H1 (cell line): Measurements from ENCODE around the gene LGALS12. TPM values are rescaled to one million over a fixed set of nuclear protein-coding genes. Genes with fewer than 3 reads are reported as not detected.

ENCODE experiments used
- CTCF ChIA-PET: fragments of 300-600 bp; sonication (Branson Sonifier 250); formaldehyde crosslinking; loops from one replicate; lab custom pipeline; 2021; ENCODE audit not compliant: partially characterized antibody; lab: Charles Lee
- POLR2A ChIA-PET: fragments of 300-600 bp; sonication (Branson Sonifier 250); formaldehyde crosslinking; loops from one replicate; lab custom pipeline; 2021; ENCODE audit warnings: inconsistent platforms; ENCODE audit not compliant: partially characterized antibody; lab: Charles Lee
- DNase-seq, 2 experiments: peaks; one replicate each; pipeline versions ENCODE4 v3.0.0 to v3.0.0-alpha.2; 2010 to 2022; ENCODE audit warnings: low spot score in 2 of 2, low read depth in 1 of 2, mixed read lengths in 1 of 2
- FAIRE-seq: peaks from 2 replicates; lab custom pipeline; 2011; peaks lifted over from hg19 to GRCh38; lab: Jason Lieb, UNC
- H2AFZ ChIP-seq: 2 replicates; pipeline ENCODE4 v1.8.1; 2012; ENCODE audit warnings: low read length, inconsistent platforms
- H2AK5ac ChIP-seq: 2 replicates; pipeline ENCODE4 v1.6.1; 2013; ENCODE audit warnings: low read depth, low read length
- H2BK120ac ChIP-seq: replicated peaks from 2 replicates; pipeline ENCODE3; 2013; ENCODE audit warnings: low read depth, low read length, inconsistent platforms
- H2BK12ac ChIP-seq: 2 replicates; pipeline ENCODE4 v1.6.1; 2013; ENCODE audit warnings: low read depth, low read length
- H2BK15ac ChIP-seq: 2 replicates; pipeline ENCODE4 v1.6.1; 2013; ENCODE audit warnings: low read length
- H2BK20ac ChIP-seq: 2 replicates; pipeline ENCODE4 v1.6.1; 2013; ENCODE audit warnings: low read length
- H2BK5ac ChIP-seq: 2 replicates; pipeline ENCODE4 v1.6.1; 2013; ENCODE audit warnings: low read depth, low read length
- H3K14ac ChIP-seq: 2 replicates; pipeline ENCODE4 v1.6.1; 2013; ENCODE audit warnings: inconsistent platforms; ENCODE audit not compliant: insufficient read length
- H3K18ac ChIP-seq: 2 replicates; pipeline ENCODE4 v1.6.1; 2013; ENCODE audit warnings: low read length; ENCODE audit errors: extremely low read depth
- H3K23ac ChIP-seq: 2 replicates; pipeline ENCODE4 v1.6.1; 2013; ENCODE audit warnings: inconsistent platforms; ENCODE audit not compliant: insufficient read length
- H3K23me2 ChIP-seq: 2 replicates; pipeline ENCODE4 v1.6.1; 2013; ENCODE audit warnings: low read depth, low read length
- H3K27ac ChIP-seq: 2 replicates; pipeline ENCODE4 v1.6.1; 2011; ENCODE audit warnings: low read depth, low read length, inconsistent platforms
- H3K27me3 ChIP-seq, 4 experiments: replicated peaks in 1 of 4; 1 replicate in 1 of 4; 2 replicates in 3 of 4; pipeline versions ENCODE4 v1.6.1 to v1.8.1; 2011 to 2013; ENCODE audit warnings: low read length in 3 of 4, mild to moderate bottlenecking in 3 of 4, inconsistent platforms in 2 of 4, mixed read lengths in 2 of 4, moderate library complexity in 1 of 4; ENCODE audit not compliant: control insufficient read depth in 3 of 4, insufficient read depth in 3 of 4; ENCODE audit errors: extremely low read depth in 1 of 4
- H3K36me3 ChIP-seq, 4 experiments: 2 replicates each; pipeline versions ENCODE4 v1.6.1 to v1.8.1; 2011 to 2013; ENCODE audit warnings: mild to moderate bottlenecking in 4 of 4, low read length in 3 of 4, moderate library complexity in 2 of 4, control low read depth in 1 of 4, inconsistent platforms in 1 of 4; ENCODE audit not compliant: insufficient read depth in 4 of 4, control insufficient read depth in 2 of 4
- H3K4ac ChIP-seq: replicated peaks from 2 replicates; pipeline ENCODE3; 2013; ENCODE audit warnings: low read length, low read depth, mixed read lengths, inconsistent platforms; ENCODE audit not compliant: insufficient read length
- H3K4me1 ChIP-seq, 4 experiments: replicated peaks in 1 of 4; 1 replicate in 1 of 4; 2 replicates in 3 of 4; pipeline versions ENCODE4 v1.6.1 to v1.8.1; 2011 to 2013; ENCODE audit warnings: low read length in 3 of 4, inconsistent platforms in 2 of 4, mixed read lengths in 1 of 4; ENCODE audit not compliant: insufficient read depth in 4 of 4, control insufficient read depth in 3 of 4
- H3K4me2 ChIP-seq, 2 experiments: 2 replicates each; pipeline versions ENCODE4 v1.6.1 to v1.8.1; 2011 to 2013; ENCODE audit warnings: low read depth in 2 of 2, low read length in 2 of 2, control low read depth in 1 of 2, inconsistent platforms in 1 of 2, mild to moderate bottlenecking in 1 of 2; ENCODE audit not compliant: insufficient read depth in 1 of 2
- H3K4me3 ChIP-seq, 4 experiments: fragments of 200-600, 300-600 bp in 1 of 4; sonication (generic), shearing (Covaris generic), sonication (Bioruptor Twin) in 1 of 4; 2 replicates each; pipeline versions ENCODE4 v1.5.1 to v1.8.1; 2011 to 2016; ENCODE audit warnings: low read length in 4 of 4, low read depth in 3 of 4, control low read depth in 2 of 4, inconsistent platforms in 2 of 4, mild to moderate bottlenecking in 2 of 4, mixed read lengths in 1 of 4, moderate library complexity in 1 of 4; ENCODE audit not compliant: insufficient read depth in 2 of 4; ENCODE audit errors: extremely low read depth in 1 of 4
- H3K56ac ChIP-seq: replicated peaks from 2 replicates; pipeline ENCODE3; 2013; ENCODE audit warnings: low read depth, mild to moderate bottlenecking, mixed read lengths, low read length, inconsistent platforms; ENCODE audit not compliant: insufficient read length
- H3K79me1 ChIP-seq: 2 replicates; pipeline ENCODE4 v1.6.1; 2013; ENCODE audit warnings: low read depth, low read length, control low read depth
- H3K79me2 ChIP-seq, 2 experiments: 2 replicates each; pipeline versions ENCODE4 v1.6.1 to v1.8.1; 2012 to 2013; ENCODE audit warnings: low read length in 2 of 2, mild to moderate bottlenecking in 2 of 2, inconsistent platforms in 1 of 2; ENCODE audit not compliant: insufficient read depth in 2 of 2, control insufficient read depth in 1 of 2
- H3K9ac ChIP-seq, 4 experiments: replicated peaks in 1 of 4; 1 replicate in 1 of 4; 2 replicates in 3 of 4; pipeline versions ENCODE4 v1.6.1 to v1.8.1; 2011 to 2013; ENCODE audit warnings: low read depth in 3 of 4, low read length in 3 of 4, control low read depth in 2 of 4, mild to moderate bottlenecking in 2 of 4, moderate library complexity in 2 of 4, inconsistent platforms in 1 of 4; ENCODE audit errors: extremely low read depth in 1 of 4
- H3K9me3 ChIP-seq, 2 experiments: 2 replicates each; pipeline versions ENCODE4 v1.6.1 to v1.8.1; 2012 to 2013; ENCODE audit warnings: mild to moderate bottlenecking in 2 of 2, moderate library complexity in 2 of 2, control low read depth in 1 of 2, inconsistent platforms in 1 of 2, low read depth in 1 of 2, low read length in 1 of 2, mixed read lengths in 1 of 2; ENCODE audit not compliant: insufficient read depth in 2 of 2
- H4K20me1 ChIP-seq, 2 experiments: replicated peaks in 1 of 2; 2 replicates each; pipeline versions ENCODE3 to v1.8.1; 2011 to 2013; ENCODE audit warnings: inconsistent platforms in 2 of 2, low read length in 2 of 2, mild to moderate bottlenecking in 1 of 2; ENCODE audit not compliant: insufficient read depth in 2 of 2, control insufficient read depth in 1 of 2
- H4K5ac ChIP-seq: 2 replicates; pipeline ENCODE4 v1.6.1; 2013; ENCODE audit warnings: low read length, low read depth, mixed read lengths, inconsistent platforms; ENCODE audit not compliant: insufficient read length
- H4K8ac ChIP-seq: 2 replicates; pipeline ENCODE4 v1.8.0; 2013; ENCODE audit warnings: mild to moderate bottlenecking, moderate library complexity, low read length, inconsistent platforms; ENCODE audit not compliant: insufficient read depth; ENCODE audit errors: extremely low read depth
- H4K91ac ChIP-seq: replicated peaks from 2 replicates; pipeline ENCODE3; 2013; ENCODE audit warnings: low read length, mixed read lengths, inconsistent platforms; ENCODE audit not compliant: insufficient read length
- BCL11A ChIP-seq, 2 experiments: IDR thresholded peaks; one replicate each; pipeline ENCODE4 v1.6.1; 2011; ENCODE audit warnings: low read depth in 2 of 2, low read length in 2 of 2, mild to moderate bottlenecking in 2 of 2
- BRCA1 ChIP-seq: IDR thresholded peaks from 2 replicates; pipeline ENCODE4 v1.6.1; 2012; ENCODE audit warnings: low read depth, low read length, improper control_type of control experiment
- CBX8 ChIP-seq: fragments of 300-800, 300-1000 bp; sonication (generic); IDR thresholded peaks from 2 replicates; pipeline ENCODE4 v1.7.1; 2016; ENCODE audit warnings: low read depth, low read length, borderline replicate concordance
- FOSL1 ChIP-seq: IDR thresholded peaks from 2 replicates; pipeline ENCODE4 v1.6.1; 2011; ENCODE audit warnings: mild to moderate bottlenecking, low read depth, low read length, moderate library complexity; ENCODE audit not compliant: insufficient read depth
- MAX ChIP-seq: IDR thresholded peaks from 2 replicates; pipeline ENCODE4 v1.6.1; 2012; ENCODE audit warnings: inconsistent platforms
- NANOG ChIP-seq: IDR thresholded peaks from 2 replicates; pipeline ENCODE4 v1.6.1; 2011; ENCODE audit warnings: low read length, low read depth, mild to moderate bottlenecking, inconsistent platforms; ENCODE audit not compliant: insufficient read depth, poor library complexity, severe bottlenecking
- RFX5 ChIP-seq: IDR thresholded peaks from 2 replicates; pipeline ENCODE4 v1.6.1; 2011; ENCODE audit warnings: low read depth, low read length, improper control_type of control experiment, borderline replicate concordance
- SIRT6 ChIP-seq: IDR thresholded peaks from one replicate; pipeline ENCODE4 v1.7.1; 2012; ENCODE audit warnings: low read length, inconsistent platforms
- SP2 ChIP-seq: IDR thresholded peaks from 2 replicates; pipeline ENCODE4 v1.6.1; 2012; ENCODE audit warnings: mild to moderate bottlenecking, low read length, inconsistent platforms
- SP4 ChIP-seq: IDR thresholded peaks from 2 replicates; pipeline ENCODE4 v1.6.1; 2012; ENCODE audit warnings: low read length, inconsistent platforms
- TAF7 ChIP-seq: optimal IDR thresholded peaks from 2 replicates; pipeline ENCODE3; 2011; ENCODE audit warnings: low read depth, mild to moderate bottlenecking, inconsistent platforms, low read length, moderate library complexity, borderline replicate concordance
- TBP ChIP-seq: IDR thresholded peaks from 2 replicates; pipeline ENCODE4 v1.6.1; 2011; ENCODE audit warnings: low read depth, low read length, improper control_type of control experiment
- TEAD4 ChIP-seq: IDR thresholded peaks from 2 replicates; pipeline ENCODE4 v1.6.1; 2012; ENCODE audit warnings: low read depth, low read length, inconsistent platforms, mixed read lengths
- WGBS, 2 experiments: shearing (Covaris generic) in 1 of 2; methylation state at CpG; one replicate each; pipeline versions ENCODE4 v1.1.6 to v1.1.7; 2013 to 2015; ENCODE audit warnings: low lambda C conversion rate in 2 of 2, mixed read lengths in 2 of 2, inconsistent platforms in 1 of 2, low coverage in 1 of 2, missing lambda C conversion rate in 1 of 2; ENCODE audit not compliant: insufficient replicate concordance in 2 of 2, insufficient coverage in 1 of 2, insufficient read length in 1 of 2; ENCODE audit errors: extremely low coverage in 1 of 2, missing lambda C conversion rate in 1 of 2; 5-methylcytosine and 5-hydroxymethylcytosine counted together
- polyA plus RNA-seq, 7 experiments: library from polyadenylated mRNA; depleted of rRNA in 3 of 7; stranded (reverse) in 5 of 7; unstranded in 2 of 7; fragments of >200 nt in 5 of 7; fragments of 200-250 nt in 2 of 7; gene quantifications; 1 replicate in 5 of 7; 2 replicates in 1 of 7; 4 replicates in 1 of 7; pipeline versions ENCODE4 v1.2.1 to v1.2.3, GENCODE V29; 2011 to 2013; ENCODE audit warnings: missing spikeins in 2 of 7, mixed read lengths in 2 of 7
- total RNA-seq: library from RNA; stranded (reverse); fragmentation: NEBNext Ultra II Directional; extraction: Animal tissue kit (Norgen Biotek cat#: 25700); gene quantifications from 2 replicates; pipeline ENCODE4 v1.2.1, GENCODE V29; 2021

The LGALS12 gene
- total and polyA plus RNA-seq, 2 of the 8 experiments (the other 6 are each of a cell fraction or from before 2014, with no cell fraction given) = 1.6 to 2.9 TPM

GRCh38 chr11:63511048-63511748 is 5.3 kb downstream of the LGALS12 start:
- H3K27ac ChIP-seq = no peak overlapping the region
- peak overlapping the region; percentile 9 for H2BK120ac ChIP-seq
- no peaks in the 10 kb centered on the region for H3K79me2 ChIP-seq
- peak overlapping the region; percentile 75; the same call in 1 of the 2 replicates for H2BK12ac ChIP-seq
- no peaks in the 10 kb centered on the region for H3K9me3 ChIP-seq
- peak overlapping the region; percentile 35 for H4K8ac ChIP-seq
- CTCF ChIA-PET = interaction anchor here (0.9 to 8.2 kb wide), 6 partner anchors 9 to 125 kb away, joined by 3 to 97 read pairs (median 4); no protein-coding TSS in a partner anchor
- peak overlapping the region; percentile 53; the same call in 1 of the 2 replicates for H3K18ac ChIP-seq
- FAIRE-seq (no peak), DNase-seq (no peak)
- no peak overlapping the region for H4K5ac ChIP-seq
- H3K79me1 ChIP-seq = no peaks in the 10 kb centered on the region
- H3K4me3 ChIP-seq = no peak overlapping the region
- H2AK5ac ChIP-seq = no peak overlapping the region
- H4K20me1 ChIP-seq = no peaks in the 10 kb centered on the region
- WGBS, 2 experiments = 89% methylated on average over 11 of the region's 11 CpGs; no CpG with 5 or more reads in 1 of the 2 experiments
- peak overlapping the region; percentile 80 for H3K4ac ChIP-seq
- H4K91ac ChIP-seq = peak overlapping the region; percentile 68
- H3K4me1 ChIP-seq = peaks cover under 1 to 11% (median 4%) of the 10 kb centered on the region in 4 experiments
- no peak overlapping the region for H3K9ac ChIP-seq
- no peaks in the 10 kb centered on the region for H3K23me2 ChIP-seq
- POLR2A ChIA-PET = interaction anchor here (0.6 to 2.2 kb wide), 4 partner anchors 11 to 287 kb away, joined by 3 to 9 read pairs (median 4); no protein-coding TSS in a partner anchor
- no peaks in the 10 kb centered on the region for H3K36me3 ChIP-seq
- H3K27me3 ChIP-seq = no peaks in the 10 kb centered on the region
- H2AFZ ChIP-seq = no peak overlapping the region
- H2BK20ac ChIP-seq = no peak overlapping the region; the same call in 1 of the 2 replicates
- H3K23ac ChIP-seq = no peak overlapping the region
- peak overlapping the region; percentile 92; the same call in 1 of the 2 replicates for H2BK15ac ChIP-seq
- no peak overlapping the region for H3K14ac ChIP-seq
- H3K56ac ChIP-seq = no peak overlapping the region
- H2BK5ac ChIP-seq = peak overlapping the region; percentile 4; the same call in 1 of the 2 replicates
- no peak overlapping the region for H3K4me2 ChIP-seq
- TF ChIP-seq TBP (no peak), SP2 (no peak), TAF7 (no peak), TEAD4 (no peak), FOSL1 (no peak), RFX5 (no peak), CBX8 (no peak), BCL11A (IDR thresholded peaks at IDR 0.05; ENCODE audit: low read depth in 2 of 2, low read length in 2 of 2) (no peak), SP4 (no peak), BRCA1 (no peak), NANOG (no peak), MAX (no peak), SIRT6 (no peak)
